GM12891 (cell line): ENCODE measurements around the gene AFF3.
"Not testable (repeated sequence)": the region's sequence is repeated elsewhere in the genome, so short reads cannot be mapped to it uniquely, and the experiment has no call there.

Experiments used
- DNase-seq: peaks from one replicate; pipeline ENCODE4 v3.0.0; 2011; ENCODE audit warnings: low spot score; ENCODE audit not compliant: insufficient read length
- FAIRE-seq: peaks from 2 replicates; lab custom pipeline; 2011; peaks lifted over from hg19 to GRCh38; lab: Jason Lieb, UNC
- PAX5 ChIP-seq: IDR thresholded peaks from 2 replicates; pipeline ENCODE4 v1.6.1; 2011; ENCODE audit warnings: low read length, moderate library complexity, mild to moderate bottlenecking; ENCODE audit not compliant: insufficient read depth, severe bottlenecking
- POLR2A ChIP-seq: IDR thresholded peaks from 2 replicates; pipeline ENCODE4 v1.6.1; 2011; ENCODE audit warnings: low read depth, low read length, control low read depth
- POLR2AphosphoS5 ChIP-seq: IDR thresholded peaks from 2 replicates; pipeline ENCODE4 v1.6.1; 2011; ENCODE audit warnings: low read depth, low read length, control low read depth
- POU2F2 ChIP-seq: IDR thresholded peaks from 2 replicates; pipeline ENCODE4 v1.6.1; 2011; ENCODE audit warnings: low read depth, mild to moderate bottlenecking, control low read depth, low read length, moderate library complexity
- SPI1 ChIP-seq: IDR thresholded peaks from 2 replicates; pipeline ENCODE4 v1.6.1; 2011; ENCODE audit warnings: low read depth, low read length, control low read depth
- TAF1 ChIP-seq: IDR thresholded peaks from 2 replicates; pipeline ENCODE4 v1.6.1; 2011; ENCODE audit warnings: low read depth, low read length, control low read depth

AFF3 gene

DNA sequence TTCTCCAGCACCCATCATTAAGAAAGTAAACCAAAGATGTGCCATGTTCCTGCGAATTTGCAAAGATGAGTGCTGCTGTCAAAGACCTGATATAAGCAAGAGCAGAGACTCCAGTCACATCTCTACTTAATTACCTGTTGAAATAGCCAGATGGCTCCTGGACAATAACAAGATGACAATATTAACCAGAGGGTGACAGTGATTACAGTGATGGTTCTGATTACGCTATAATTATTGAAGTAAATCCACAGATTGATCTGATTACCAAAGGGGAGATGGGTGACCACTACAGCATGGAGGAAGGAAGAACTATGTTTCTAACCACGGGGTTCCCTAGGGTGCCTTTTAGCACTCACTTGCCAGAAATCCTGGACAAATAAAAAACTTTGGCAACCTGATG, 36.5 kb upstream of the AFF3 start:
- DNase-seq (no peak), FAIRE-seq (no peak)
- TF ChIP-seq POLR2A (no peak), TAF1 (no peak), PAX5 (no peak), POU2F2 (no peak), POLR2AphosphoS5 (no peak), SPI1 (no peak)

DNA sequence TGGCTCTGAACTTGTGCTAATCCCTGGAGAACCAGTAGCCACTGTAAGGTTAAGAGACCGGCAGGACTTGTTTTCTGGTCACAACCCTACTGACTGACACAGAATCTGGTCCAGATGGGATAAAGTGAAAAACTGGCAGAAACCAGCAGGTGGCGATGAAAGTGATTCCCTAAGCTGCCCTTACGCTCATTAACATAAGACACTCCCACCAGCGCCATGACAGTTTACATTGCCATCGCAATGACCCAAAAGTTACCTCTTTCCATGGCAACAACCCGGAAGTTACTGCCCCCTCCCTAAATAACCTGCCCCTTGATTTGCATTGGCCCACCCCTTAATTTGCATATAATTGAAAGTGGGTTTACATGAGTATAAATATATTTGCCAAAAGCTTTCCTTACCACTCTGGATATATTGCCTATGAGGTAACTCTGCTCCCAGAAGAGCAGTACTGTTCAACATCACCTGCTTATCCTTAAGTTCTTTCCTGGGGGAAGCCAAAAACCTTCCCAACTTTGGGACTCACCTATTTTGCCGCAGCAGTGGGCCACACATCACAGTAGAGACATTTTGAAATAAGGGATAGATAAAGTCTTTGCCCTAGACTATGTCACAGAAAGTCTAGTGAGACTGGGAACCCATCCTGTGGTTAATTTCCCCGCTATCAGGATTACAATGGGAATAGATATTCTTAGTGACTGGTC, 35.8 kb upstream of the AFF3 start:
- DNase-seq (no peak), FAIRE-seq (peak; percentile 71)
- peak; percentile 76; the same call in 1 of the 2 replicates for TF ChIP-seq POU2F2
- TF ChIP-seq POLR2A, result no peak
- no peak for TF ChIP-seq TAF1
- TF ChIP-seq POLR2AphosphoS5, result no peak

- TF ChIP-seq POU2F2 (no peak), TAF1 (no peak), POLR2AphosphoS5 (no peak), POLR2A (no peak), SPI1 (no peak), PAX5 (no peak)
- no peak for FAIRE-seq
- DNase-seq, result no peak
Observed at GRCh38 chr2:100176925-100177324, 34.5 kb upstream of the AFF3 start.

DNA sequence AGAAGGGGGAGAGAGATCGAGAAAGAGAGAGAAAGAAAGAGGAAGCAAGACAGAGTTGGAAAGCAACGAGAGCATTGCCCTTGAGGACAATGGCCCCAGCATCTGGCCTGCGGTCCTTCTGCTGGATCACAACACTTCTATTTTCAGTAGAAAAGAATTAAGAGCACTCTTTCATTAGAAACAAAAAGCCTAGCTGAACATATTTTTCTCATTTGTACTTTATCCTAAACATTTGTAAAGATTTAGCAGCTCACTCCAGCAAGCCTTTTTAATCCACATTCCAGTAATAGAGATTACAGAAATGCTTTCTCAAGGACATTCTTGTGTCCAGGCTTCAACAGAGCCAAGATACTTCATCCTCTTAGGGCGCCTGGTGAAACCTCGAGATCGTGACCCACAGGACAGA, 31.6 kb upstream of the AFF3 start:
- TF ChIP-seq TAF1, result no peak
- DNase-seq (no peak), FAIRE-seq (no peak)

DNA sequence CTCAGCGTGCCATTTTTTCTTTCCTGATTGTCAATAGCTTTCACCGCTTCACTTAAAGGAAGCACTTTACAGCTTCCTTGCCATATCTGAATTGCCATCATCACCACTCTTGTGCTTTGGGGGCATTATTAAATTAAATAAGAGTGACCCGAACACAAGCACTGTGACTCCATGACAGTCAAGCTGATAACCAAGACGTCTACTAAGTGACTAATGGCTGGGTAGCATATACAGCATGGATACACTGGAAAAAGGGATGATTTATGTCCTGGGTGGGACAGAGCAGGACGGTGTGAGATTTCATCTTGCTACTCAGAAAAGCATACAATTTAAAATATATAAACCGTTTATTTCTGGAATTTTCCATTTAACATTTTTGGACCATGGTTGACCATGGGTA, 24.3 kb upstream of the AFF3 start:
- DNase-seq, result no peak
- TF ChIP-seq POLR2A, result no peak
- no peak for TF ChIP-seq TAF1
- TF ChIP-seq POU2F2, result no peak
- TF ChIP-seq POLR2AphosphoS5, result no peak
- TF ChIP-seq PAX5, result no peak
- no peak for TF ChIP-seq SPI1
- FAIRE-seq, result no peak

GRCh38 chr2:100163605-100164004, 21.2 kb upstream of the AFF3 start:
- no peak for DNase-seq
- TF ChIP-seq SPI1, result no peak
- no peak for TF ChIP-seq POLR2AphosphoS5
- TF ChIP-seq TAF1, result no peak
- TF ChIP-seq PAX5, result no peak
- no peak for TF ChIP-seq POU2F2
- TF ChIP-seq POLR2A, result no peak
- no peak for FAIRE-seq

- TF ChIP-seq POLR2AphosphoS5 (no peak), TAF1 (no peak), PAX5 (no peak), POU2F2 (no peak), SPI1 (no peak), POLR2A (no peak)
- no peak for DNase-seq
- no peak for FAIRE-seq
Observed at GRCh38 chr2:100161945-100162620, 19.7 kb upstream of the AFF3 start.

DNA sequence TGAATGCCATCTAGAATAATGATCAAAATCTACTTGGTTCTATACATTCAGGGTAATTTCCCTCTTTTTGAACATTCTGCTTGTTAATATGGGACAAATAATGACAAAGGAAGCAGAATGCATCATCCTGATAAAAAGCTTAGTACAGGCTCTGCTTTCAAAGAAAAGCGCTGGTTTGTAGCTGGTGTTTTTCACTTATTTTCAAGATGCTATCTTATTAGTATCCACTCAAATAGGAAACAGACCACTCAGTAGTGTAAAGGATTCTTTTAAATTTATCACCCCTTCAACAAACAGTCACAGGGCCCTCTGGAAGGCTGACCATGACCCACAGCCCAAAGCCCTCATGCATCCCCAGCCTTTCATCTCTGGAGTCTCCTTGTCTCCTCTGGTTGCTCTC, 18.0 kb upstream of the AFF3 start:
- TF ChIP-seq POLR2AphosphoS5 (no peak), SPI1 (no peak), TAF1 (no peak), PAX5 (no peak)
- DNase-seq (no peak), FAIRE-seq (no peak)

DNA sequence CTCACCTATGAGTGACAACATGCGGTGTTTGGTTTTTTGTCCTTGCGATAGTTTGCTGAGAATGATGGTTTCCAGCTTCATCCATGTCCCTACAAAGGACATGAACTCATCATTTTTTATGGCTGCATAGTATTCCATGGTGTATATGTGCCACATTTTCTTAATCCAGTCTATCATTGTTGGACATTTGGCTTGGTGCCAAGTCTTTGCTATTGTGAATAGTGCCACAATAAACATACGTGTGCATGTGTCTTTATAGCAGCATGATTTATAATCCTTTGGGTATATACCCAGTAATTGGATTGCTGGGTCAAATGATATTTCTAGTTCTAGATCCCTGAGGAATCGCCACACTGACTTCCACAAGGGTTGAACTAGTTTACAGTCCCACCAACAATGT, 9.4 kb upstream of the AFF3 start:
- FAIRE-seq, DNase-seq: not testable (repeated sequence)

- FAIRE-seq, result no peak
- DNase-seq, result no peak
- no peak for TF ChIP-seq TAF1
Observed at GRCh38 chr2:100151310-100151709, 8.9 kb upstream of the AFF3 start.

DNA sequence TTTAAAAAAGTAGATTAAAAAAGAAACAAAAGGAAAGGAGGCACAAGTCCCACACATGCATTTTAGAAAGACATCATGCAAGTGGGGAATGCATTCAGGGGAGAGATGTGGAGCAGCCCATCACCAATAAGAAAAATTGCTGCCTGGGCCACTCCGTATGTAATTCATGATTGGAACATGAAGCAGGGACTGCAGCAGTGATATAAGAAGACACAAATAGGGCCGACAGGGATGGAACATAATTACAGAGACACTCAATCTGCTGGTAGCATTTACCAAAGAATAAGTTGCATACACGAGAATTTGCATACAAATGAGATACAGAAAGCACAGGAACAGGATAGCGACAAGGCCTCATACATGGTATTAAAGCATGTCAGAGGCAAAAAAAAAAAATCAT, 6.5 kb upstream of the AFF3 start:
- FAIRE-seq, result no peak

More for the DNA sequence above, 6.5 kb upstream of the AFF3 start:
- TF ChIP-seq POLR2AphosphoS5 (no peak), PAX5 (no peak), POLR2A (no peak), TAF1 (no peak), POU2F2 (no peak), SPI1 (no peak)
- DNase-seq, result no peak
